Hematopoietic multipotent progenitor cell (in vitro differentiated cells): ENCODE results near the gene UNC80. TPM values are rescaled to one million over a fixed set of nuclear protein-coding genes. Genes with fewer than 3 reads are reported as not detected.

Experiments used
- DNase-seq, 3 donors: peaks; one replicate each; pipeline ENCODE4 v3.0.0-alpha.2; 2011 to 2015; ENCODE audit warnings: low read depth in 2 of 3, low spot score in 2 of 3
- total RNA-seq: library from RNA; depleted of rRNA; stranded (reverse); fragments of >200 nt; gene quantifications from one replicate; pipeline ENCODE4 v1.2.3, GENCODE V29; 2012

Gene UNC80
- total RNA-seq, 1 donor = under 0.01 TPM

DNA sequence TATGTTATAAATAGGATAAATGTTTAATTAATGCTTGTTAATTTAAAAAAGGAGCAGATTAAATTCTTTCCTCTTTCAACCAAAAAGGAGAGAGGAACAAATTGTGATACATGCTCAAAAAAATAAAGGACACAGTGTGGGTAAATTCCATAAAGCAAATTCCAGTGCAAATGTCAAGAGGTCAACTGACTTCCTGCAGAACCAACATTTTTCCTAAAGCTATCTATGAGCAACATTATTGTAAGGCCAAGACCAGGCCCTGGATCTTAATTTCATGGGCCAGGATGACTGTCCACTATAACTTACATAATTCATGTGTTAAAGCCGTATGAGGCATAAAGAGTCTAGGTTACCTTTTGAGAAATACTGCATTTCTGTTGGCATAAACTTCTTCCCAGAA, 136.9 kb downstream of the UNC80 start:
- DNase-seq = no peak

DNA sequence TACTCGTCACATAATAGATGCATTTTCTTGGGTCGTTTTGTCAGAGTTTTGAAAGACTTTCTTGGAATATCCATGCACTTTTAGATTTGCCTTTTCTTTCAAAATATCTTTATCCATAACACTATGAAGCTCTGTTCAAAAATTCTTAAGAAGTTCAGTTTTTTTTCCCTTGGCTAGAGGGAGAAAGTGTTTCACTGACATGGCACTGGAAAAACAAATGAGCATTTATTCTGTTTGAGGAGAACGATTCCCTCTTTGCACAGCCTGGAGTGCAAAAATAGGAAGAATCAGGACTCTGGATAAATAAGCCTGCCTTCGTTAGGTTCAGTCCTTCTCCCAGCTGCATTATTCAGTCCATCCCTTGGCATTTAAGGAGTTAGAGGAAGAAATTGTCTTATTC, 139.9 kb downstream of the UNC80 start:
- no peak for DNase-seq

DNA sequence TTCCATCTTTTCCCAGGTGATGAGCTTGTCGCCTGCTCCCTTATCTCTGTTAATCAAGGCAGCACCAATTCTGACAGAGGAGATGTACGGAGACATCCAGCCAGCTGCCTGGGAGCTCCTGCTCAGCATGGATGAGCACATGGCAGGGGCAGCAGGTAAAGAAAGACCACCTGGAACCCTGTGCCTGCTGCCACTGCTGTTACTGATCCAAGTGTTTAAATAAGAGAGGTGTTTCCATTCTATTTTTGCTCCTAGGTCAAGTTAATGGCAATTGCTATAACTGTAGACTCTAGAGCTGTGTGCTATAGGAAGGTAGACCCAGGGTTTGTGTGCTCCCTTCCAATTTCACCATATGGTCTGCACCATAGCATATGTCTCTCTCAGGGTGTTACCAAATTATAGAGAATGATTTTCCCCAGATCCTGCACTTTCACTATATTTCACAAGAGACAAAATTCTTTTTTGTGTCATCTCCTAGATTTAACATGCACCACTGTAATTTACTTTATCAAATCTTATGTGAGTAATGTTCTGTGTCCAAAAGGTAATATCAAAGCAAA, 142.2 kb downstream of the UNC80 start:
- DNase-seq = no peak

DNA sequence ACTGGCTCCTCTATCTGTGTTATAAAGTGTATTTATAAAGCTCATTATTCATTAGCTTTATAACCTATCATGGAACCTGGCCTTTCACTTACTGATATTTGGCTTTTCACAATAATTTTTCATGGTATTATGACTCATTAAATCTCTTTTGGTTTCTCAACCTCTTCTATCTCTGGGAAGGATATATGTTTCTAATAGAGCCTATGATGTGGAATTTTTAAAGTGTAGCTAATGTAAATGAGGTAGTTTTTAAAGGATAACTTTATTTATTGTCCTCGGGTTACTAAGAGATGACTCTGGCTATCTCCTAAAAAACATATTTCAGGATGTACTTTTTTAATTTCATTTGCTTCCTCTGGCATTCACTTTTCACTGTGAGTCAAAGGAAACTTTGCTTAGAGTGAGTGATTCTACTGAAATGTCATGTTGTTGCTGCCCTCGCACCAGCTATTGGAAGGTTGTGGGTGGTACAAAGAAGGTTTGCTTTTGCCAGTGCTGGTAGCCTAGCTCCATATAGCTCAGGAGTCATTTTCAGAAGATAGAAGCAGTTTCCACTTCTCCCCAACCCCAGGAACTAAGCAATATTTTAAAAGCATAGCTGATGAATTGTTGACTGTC, 145.6 kb downstream of the UNC80 start:
- no peak for DNase-seq

DNA sequence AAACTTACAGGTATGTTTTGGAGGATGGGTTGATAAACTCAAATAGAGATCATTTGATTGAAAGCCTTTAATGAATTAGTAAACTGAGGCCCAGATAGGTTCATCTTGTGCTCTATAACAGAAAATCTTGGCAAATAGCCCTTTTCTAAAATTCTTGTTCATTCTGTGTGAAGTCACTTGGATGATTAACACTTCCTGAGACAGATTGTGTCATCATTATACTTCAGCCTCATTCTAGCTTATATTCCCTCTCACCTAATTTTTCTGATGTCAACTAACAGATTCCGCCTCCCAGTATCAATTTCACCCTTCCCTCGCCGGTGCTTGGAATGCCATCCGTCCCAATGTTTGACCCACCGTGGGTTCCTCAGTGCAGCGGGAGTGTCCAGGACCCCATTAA, 146.6 kb downstream of the UNC80 start:
- DNase-seq = no peak

DNA sequence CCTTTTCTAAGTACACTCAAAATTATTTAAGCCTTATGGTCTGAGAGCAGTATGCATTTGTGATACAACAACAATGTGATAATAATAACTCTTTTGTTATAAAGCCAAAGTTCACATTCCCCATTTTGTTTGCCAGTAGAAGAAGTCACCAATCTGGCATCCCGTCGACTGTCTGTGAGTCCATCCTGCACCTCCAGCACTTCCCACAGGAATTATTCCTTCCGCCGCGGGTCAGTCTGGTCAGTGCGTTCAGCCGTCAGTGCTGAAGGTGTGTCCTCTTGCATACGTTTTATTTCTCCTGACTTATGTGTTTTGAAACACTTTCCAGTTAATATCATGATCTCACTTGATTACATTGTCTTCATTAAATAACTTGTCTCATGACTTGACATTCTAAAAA, 150.5 kb downstream of the UNC80 start:
- no peak for DNase-seq

DNA sequence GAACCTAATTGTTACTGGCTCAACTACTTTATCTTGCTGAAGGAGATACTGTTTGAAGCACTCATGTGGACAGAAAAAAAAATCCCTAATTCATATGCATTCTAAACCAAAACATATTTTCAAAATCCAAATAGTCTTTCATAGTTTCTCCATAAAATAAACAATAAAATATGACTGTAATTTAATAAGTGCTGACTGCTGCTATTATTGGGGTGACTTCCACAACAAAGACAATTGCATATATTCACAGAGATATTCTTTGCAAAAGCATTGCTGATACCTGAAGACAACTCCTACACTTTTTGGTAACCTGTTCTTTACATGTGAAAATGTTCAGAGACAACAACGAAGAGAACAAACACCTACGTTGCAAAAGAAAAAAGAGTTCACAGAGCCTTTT, 157.7 kb downstream of the UNC80 start:
- no peak for DNase-seq

DNA sequence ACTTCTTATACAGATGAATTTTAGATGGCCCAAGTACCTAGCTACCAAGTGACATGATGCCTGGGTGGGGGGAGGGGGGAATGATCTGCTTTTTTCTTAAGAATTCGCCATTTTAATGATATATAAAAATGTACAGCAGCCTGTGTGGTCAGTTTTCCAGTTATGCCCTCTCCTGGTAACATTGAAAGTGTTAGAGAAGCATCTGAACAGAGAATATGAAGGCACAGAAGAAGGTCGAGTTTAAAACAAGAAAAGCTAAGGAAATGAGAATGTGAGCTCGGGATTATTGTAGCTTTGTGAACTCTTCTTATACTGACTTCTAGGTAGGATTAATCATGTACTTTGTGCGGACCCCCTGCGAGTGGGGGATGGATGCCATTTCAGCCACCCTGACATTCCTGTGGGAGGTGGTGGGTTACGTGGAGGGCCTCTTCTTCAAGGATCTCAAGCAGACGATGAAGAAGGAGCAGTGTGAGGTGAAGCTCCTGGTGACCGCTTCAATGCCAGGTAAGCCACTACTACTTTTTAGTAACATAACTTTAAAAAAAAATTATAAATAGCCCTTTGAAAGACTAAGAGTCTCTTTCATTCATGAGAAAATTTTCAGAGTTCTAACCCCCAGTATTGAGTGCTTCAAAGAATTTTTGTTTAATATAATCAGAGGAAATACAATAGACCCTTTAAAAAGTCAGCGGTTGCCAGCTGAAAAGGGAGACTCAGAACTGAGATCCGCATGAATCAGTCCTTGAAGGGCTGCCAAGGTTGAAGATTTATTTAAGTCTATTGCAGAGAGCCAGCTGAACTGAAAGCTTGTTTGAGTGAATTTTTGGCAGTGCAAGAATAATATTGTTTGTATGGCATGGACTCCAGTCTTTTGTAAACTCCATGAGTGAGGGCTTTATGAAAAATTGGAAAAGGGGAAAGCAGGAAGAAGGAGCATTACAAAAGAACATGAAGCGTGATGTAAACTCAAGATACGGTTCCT, 162.2 kb downstream of the UNC80 start:
- no peak for DNase-seq

DNA sequence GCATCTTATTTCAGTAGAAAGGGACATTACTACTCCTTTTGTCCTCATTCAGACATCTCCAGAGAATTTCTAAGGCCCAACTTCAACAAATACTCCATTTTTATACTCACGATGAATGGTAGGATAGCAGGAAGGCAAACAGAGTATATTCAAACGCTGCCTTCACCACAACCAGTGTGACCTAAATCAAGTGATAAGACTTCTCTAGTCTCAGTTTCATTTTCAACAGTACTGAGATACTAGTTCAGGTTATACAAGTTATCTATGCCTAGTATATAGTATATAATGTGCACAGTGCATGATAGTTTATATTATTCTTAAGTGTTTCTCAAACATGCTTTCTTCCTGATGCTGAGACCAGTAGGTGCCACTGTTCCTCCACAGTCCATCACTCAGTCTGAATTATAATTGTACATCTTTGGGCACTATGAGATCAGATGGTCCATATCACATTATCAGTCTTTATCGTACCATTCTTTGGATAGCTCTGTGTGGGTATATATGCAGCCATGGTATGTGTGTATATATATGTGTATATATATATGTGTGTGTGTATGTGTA, 164.6 kb downstream of the UNC80 start:
- DNase-seq = peak in 2 of 3 donors; percentile 1 to 9

DNA sequence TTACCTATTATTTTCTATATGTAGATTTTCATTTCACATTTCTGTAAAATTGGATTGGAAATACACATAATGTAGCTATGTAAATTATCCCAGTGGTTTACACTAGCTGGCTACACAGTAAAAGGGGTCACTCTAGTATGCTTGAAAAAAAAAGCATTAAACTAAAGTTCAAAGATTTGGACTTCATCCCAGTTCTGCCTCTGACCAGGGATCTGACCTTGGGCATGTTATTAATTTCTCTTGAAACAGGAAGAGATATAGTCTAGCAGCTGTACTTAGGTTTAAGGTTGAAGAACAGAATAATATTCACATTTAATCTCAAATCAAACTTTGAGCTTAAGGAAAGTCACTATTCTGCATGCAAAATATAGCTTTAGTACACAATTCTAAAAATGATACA, 166.3 kb downstream of the UNC80 start:
- no peak for DNase-seq

DNA sequence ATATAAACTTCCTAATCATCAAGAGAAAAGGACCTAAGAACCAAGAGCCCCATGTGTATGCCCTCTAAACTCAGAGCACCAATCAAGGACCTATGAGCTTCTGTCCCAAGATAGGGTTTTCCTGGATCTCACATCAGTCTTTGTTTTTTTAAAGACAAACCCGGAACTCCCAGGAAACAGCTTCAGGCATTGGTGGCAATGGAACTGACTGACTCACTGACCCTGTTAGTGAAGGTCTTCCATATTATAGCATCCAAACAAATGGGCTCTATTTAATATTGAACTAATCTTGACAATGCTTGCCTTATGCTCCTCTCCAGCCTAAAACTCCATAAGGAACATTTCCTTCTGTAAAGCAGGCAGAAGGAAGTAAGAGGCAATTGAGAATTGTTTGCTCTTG, 167.3 kb downstream of the UNC80 start:
- DNase-seq = no peak

DNA sequence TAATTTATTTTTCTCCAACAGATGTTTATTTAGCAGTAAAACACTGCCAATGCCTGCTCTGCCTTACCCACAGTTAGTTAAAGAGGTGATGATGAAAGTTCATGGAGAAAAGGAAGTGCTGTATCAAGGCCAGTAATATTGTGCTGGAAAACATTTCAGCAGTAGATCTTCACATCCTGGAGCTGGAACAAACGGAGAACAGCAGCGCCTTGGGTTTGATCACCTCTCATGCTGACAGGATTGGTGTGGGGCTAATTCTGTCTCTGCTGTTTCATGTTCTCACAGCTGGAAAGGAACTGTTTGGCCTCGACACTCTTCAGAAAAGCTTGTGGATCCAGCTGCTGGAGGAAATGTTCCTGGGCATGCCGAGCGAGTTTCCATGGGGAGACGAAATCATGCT, 169.3 kb downstream of the UNC80 start:
- no peak for DNase-seq

DNA sequence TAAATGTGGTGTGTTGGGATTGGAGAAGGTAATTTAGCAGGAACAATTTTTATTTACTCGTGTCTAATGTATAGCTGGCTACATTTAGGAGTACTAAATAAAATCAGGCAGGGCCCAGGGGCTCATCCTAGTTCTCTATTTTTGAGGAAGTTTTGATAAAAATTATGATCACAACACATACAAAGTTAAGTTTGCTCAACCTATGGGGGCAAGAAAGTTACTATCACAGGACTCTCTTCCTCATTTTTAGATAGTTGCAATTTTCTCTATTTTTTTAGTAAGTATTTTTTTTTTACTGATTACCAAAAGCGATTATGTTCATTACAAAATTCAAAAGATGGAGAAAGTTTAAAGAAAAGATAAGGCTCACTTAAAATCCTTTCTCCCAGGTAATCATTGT, 170.8 kb downstream of the UNC80 start:
- no peak for DNase-seq

DNA sequence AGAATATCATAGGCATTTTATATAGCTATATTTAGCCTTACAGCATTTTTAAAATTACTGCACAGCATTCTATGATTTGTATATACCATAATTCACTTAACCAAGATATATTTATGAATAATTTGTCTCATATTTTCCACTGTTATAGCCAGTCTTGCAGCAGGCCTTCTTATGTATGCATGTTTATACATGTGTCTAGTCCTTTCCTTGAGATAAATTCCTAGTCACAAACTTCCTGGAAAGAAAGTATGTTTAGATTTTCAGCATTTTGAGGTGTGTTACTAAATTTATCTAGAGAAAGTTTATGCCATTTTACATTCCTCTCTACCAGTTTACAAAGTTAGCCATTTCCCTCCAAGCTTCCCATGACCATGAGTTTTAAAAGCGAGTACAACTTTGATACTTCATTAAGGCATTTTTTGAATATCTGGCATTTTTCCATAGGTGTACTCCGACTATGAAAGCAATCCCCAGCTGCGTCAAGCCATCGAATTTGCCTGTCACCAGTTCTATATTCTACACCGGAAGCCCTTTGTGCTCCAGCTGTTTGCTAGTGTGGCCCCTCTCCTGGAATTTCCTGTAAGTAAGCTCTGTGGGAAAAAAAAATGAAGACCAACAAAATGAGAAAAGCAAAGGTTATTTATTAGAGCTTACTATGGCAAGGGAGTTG, 171.4 kb downstream of the UNC80 start:
- no peak for DNase-seq

DNA sequence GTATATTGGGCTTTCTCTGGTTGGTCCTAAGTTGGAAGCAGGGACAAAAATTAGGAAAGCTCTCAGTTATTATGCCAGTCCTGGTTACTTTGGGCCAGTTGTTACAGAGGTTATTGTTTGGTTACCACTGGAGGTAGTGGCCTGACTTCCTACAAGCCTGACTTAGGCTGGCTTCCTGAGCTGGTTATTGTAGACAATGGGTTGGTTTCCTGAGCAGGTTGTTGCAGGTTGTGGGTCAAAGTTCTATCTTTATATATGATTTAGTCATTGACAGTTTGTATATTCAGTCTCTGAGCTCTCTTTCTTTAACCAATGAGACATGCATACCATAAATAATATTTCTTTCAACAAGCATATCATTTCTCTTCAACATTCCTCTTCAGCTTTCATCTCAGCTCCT, 172.1 kb downstream of the UNC80 start:
- DNase-seq = no peak

DNA sequence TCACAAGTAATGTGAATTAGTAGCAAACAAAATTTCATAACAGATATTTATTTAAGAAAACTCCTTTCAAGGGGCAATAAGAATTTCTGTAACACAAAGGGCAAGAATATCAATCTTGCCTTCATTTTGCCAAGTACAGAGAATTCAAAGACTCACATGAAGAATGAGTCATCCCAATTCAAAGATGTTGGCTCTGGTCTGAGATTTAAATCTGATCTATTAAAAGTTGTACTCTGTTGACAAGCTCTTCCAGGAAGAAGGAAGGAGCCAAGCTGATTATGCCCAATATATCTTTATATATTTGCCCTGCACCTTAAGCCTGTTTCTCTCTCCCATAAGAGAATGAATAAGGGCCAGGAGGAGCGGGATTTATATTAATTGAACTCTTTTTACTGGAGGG, 174.9 kb downstream of the UNC80 start:
- DNase-seq = no peak

DNA sequence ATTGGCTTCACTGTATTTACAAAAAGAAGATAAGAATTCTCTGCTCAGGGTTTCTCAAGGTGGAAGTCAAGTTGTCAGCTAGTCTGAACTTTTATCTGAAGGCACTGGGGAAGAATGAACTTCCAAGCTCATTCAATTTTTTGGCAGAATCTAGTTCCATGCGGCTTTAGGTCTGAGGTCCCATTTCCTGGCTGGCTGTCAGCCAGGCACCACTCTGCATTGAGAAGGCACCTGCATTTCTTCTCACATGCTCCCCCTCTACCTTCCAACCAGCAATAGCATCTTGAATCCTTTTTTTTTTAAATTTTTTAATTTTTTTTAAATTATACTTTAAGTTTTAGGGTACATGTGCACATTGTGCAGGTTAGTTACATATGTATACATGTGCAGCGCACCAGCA, 184.6 kb downstream of the UNC80 start:
- peak in 2 of 3 donors; percentile 5 to 18 for DNase-seq

DNA sequence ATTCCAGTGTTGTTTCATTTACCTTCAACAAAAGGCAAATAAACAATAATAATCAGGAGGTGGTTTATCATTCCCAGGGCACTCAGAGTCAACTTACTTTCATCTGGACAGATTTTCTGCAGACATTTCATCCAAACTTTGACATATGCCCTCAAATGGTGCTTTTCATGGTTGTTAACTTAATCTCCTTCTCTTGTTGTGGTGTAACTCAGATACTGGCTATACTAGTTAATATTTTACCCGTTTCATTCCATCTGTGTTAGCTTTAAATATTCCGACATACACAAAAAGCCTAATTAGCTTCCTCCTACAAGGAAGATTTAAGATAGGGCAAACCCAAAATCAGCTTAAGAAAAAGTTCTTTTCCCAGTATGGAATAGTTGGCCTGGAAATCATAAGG, 186.4 kb downstream of the UNC80 start:
- DNase-seq = no peak

DNA sequence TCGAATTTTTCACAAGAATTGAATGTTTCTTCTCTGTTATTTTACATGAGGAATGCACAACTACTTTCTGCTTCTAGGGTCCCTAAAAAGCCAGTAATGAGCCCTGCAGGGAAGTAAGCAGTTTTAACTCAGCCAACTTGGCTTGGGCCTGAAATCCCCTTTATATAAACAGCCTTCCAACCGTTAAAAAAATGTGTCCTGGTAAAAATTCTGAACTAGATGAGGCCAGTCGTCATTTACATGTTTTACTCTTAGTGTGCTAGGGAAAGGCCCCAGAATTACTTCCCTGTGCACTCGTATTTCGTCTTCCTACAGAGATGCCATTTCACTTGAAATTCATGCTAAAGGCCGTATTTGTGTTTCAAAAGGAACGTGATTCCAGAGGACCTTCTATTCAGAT, 188.4 kb downstream of the UNC80 start:
- DNase-seq = no peak

DNA sequence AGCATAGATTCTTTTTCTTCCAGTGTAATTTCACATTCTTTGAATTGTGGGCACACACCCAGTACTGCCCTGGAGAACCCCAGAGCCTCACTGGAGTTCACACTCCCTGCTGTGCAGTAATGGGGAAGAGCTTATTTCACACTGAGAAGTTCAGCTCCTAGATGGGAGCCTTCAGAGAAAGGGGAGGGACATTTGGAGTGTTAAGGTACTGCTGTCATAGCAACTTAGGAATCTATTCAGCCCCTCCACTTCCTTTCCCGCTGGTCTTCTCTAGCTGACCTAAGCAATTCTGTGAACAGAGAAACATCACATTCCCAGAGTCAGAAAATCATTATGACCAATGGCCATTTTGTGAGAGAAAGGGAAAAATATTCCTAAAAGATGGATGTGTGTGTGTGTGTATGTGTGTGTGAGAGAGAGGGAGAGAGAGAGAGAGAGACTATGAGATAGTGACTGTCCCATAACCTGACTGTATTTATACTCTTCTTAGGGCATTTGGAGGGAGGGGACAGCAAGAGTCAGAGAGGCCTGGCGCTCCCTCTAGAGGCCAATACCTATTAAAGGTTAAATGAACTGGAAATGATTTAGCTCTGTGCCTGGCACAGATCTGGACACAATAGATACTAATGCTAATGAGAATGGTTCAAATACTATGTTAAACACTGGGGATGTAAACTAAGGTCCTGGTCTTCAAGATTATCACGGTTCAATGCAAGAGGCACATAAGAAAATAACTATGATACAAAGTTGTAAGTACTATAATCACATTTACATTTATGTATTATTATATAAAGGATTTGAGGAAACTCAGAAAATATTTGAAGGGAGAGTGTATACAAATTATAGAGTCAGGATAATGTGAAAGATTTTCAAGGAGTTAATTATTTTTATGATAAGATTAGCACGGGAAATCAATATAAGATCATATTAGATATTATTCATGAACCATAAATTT, 189.3 kb downstream of the UNC80 start:
- DNase-seq = peak in 2 of 3 donors; percentile 41 to 68
